ENCODE results near the gene FBXO9.

- TF ChIP-seq EZH2 (IDR thresholded peaks at IDR 0.05; ENCODE audit: borderline replicate concordance, low read length) (no peak), CTCF (conservative IDR thresholded peaks at IDR 0.05 in 1 of 2, IDR thresholded peaks at IDR 0.05 in 1 of 2; ENCODE audit: extremely low read depth in 1 of 2, insufficient read depth in 1 of 2, low read depth in 1 of 2, low read length in 2 of 2) (no peak)
These were observed 39.7 kb downstream of the FBXO9 start for GRCh38 chr6:53104916-53105315.

Data from mammary epithelial cell (primary cell).